ENCODE data around the gene NKD1.

NKD1 gene

GRCh38 chr16:50630394-50631020 lies 82.3 kb downstream of the NKD1 start:
- DNase-seq (ENCODE audit: low read depth) = no peak

DNA sequence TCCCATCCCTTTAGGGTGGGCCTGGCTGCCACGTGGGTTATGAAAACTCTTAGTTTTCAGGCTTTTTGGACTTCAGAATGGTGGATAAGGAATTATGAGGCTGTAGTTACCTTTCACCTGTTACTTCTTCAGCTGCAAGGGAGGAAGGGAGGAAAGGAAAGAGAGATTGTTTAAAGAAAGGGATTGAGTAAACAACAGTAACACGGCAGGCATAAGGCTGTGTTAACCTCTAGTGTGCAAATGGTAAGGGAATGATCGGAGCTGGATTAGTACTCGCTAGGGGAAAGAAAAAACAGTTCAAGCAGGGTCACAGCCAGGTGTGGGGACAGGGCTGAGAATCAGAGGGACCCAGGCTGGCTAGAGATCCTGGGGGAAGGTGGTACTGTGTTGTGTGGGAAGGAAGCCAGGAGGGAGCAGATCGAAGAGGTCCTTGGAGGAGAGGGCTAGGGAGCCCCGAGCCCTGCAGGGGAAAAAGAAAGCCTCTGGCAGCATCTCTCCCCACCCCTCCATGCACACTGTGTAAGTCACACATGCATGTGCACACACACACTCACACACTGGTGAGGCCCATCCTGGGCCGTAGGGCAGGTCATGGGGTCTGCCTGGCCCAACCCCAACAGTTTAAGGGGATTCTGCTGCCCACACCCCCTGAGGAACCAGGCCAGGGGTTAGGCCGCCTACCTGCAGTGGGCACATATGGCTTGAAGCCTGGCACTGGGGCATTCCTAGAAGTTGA lies 83.2 kb downstream of the NKD1 start:
- no peak for DNase-seq (ENCODE audit: low read depth)

- DNase-seq (ENCODE audit: low read depth) = no peak
Measured at GRCh38 chr16:50631985-50632576, 83.9 kb downstream of the NKD1 start.

- no peak for DNase-seq (ENCODE audit: low read depth)
Measured at GRCh38 chr16:50632927-50633800, 85.0 kb downstream of the NKD1 start.

DNA sequence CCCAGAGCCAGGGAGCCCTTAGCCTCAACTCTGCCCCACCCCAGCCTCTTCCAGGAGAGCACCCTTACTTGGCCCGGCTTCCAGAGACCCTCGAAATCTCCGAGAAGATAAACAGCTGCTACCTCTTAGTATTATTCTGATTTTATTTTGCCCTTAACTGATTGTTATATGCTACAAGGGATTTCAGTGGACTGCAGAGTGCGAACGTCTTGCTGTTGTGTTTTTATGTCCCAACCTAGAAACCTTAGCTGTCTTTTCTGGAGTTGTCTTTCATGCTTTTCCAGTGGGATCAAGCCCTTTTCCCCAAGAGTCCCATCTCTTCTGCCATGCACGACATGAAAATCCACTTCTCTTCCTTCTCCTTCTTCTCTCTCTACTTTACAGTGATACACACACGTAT lies 85.9 kb downstream of the NKD1 start:
- DNase-seq (ENCODE audit: low read depth) = no peak

DNA sequence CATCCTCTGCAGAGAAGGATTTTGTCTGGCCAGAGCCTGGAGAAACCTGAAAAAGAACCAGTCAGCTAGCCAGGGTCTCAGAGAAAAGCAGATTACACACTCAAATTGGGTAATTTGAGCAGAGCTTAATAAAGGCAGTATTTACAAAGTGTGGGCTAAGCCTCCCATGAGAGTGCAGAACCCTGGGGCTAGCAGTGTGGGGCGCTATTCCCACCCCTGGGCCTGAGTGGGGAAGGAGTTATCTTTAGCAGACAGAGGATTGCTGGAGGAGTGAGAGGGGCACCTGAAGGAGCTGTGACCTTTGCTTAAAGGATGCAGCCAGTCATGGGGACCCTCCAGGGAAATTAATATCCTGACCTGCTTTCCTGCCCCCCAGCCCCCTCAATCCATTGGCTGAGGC lies 86.8 kb downstream of the NKD1 start:
- no peak for DNase-seq (ENCODE audit: low read depth)

DNA sequence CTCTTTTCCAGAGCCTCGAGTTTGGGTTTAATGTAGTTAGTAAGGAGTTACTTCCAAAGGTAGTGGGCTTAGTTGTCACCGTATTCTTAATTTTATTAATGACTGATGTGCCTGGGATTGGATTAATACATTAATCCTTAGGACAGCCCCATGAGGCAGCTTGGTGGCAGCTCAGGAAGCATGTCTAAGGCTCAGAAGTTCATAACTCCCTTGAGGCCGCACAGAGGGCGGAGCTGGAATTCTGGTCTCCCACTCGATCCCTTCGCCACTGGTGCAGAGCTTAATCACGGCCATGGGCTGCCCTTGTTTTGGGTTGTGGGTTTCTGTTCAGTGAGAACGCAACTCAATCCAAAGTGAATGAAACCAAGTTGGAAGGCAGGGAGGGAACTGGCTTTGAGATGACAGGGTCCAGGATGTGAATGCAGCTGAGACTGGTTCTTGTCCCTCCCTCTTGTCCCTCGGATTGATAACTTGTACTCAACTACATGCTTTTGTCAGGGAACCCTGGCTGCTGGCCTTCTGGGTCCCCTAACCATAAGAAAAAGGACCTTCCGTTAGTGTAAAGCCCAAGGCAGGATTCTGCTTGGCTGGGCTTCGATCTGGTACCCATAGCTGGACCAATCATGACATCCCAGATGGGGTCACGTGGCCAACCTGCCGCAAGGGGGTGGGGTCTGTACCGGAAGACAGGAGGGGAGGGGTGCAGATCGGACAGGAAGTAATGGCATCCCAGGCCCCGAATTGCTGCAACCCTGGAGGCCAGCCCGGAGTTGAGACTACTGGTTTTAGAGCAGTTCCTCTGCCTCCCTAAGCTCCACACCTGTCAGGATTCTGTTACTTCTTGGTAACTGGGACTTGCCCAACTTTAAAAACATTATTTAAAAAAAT lies 87.6 kb downstream of the NKD1 start:
- DNase-seq (ENCODE audit: low read depth) = no peak

- DNase-seq (ENCODE audit: low read depth) = no peak
Measured at GRCh38 chr16:50636753-50637374, 88.7 kb downstream of the NKD1 start.

GRCh38 chr16:50637716-50638602 lies 89.8 kb downstream of the NKD1 start:
- no peak for DNase-seq (ENCODE audit: low read depth)

- no peak for DNase-seq (ENCODE audit: low read depth)
Measured at GRCh38 chr16:50638816-50639670, 90.8 kb downstream of the NKD1 start.

- no peak for DNase-seq (ENCODE audit: low read depth)
Measured at GRCh38 chr16:50640391-50640790, 92.2 kb downstream of the NKD1 start.

GRCh38 chr16:50640919-50641817 lies 93.0 kb downstream of the NKD1 start:
- no peak for DNase-seq (ENCODE audit: low read depth)

DNA sequence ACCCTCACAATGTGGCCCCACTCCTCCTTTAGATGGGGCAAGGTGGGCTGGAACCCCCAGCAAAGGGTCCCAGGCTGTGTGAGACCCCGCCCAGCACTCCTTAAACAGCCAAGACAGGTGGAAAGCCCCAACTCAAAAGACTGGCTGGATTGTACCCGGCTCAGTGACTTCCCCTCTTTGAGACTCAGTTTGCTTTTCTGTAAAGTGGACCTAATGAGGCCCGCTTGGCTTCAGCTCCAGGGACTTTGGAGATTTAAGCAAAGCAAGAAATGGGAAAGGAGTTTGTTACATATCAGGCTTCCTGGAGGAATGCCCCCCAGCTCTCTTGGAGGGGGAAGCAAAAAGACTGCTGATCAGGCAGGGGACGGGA lies 93.6 kb downstream of the NKD1 start:
- no peak for DNase-seq (ENCODE audit: low read depth)

DNA sequence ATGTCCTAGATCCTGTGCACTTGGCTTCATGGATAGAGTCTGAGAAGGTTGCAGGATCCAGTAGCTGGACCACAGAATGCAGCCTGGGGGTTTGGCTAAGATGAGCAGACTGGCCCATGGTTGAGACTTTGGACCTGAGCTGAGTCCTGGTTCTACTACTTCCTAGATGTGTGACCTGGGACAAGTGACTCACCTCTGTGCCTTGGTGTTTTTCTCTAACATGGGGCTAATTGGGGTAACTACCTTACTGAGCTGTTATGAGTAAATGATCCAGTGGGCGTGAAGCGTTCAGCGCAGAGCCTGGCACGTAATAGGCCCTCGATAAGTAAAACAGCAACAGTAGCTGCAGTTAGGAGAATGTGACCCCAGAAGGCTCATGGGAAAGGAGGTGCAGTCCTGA lies 94.2 kb downstream of the NKD1 start:
- DNase-seq (ENCODE audit: low read depth) = no peak

- no peak for DNase-seq (ENCODE audit: low read depth)
Measured at GRCh38 chr16:50643192-50643591, 95.0 kb downstream of the NKD1 start.

DNA sequence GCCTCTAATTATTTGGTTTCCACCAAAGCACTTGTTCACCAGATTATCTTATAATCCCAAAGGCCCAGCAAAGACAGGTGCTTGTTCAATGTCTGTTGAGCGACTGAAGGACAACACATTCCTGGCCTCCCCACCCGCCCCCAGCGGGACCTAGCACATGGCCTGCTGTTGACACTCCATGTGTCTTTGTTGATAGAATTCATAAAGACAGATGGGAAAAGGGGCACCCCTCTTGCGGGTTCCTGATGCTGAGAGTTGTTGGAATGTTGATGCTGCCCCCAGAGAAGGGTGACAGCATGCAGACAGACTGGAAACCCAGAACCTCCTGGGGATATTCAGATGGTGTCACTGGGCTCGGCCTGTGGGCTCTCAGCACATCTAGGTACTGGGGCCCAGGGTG lies 96.0 kb downstream of the NKD1 start:
- no peak for DNase-seq (ENCODE audit: low read depth)

DNA sequence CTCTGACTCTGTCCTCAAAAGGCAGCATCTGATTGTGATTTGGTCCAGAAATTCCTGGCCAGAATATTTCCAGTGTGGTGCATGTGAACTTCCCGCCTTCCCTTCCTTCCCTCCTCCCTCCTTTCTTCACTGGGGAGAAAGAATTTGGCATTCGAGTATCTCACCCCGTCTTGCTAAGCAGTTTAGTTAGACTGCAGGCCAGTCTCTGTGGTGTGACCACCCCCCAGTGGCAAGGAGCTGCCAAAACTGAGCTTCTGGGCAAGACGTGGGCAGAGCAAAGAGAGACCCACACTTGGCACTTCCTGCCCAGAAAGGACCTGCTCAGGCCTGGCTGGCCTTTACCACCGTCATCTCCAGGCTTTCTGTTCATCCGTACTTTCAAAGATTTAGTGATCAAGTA lies 96.5 kb downstream of the NKD1 start:
- no peak for DNase-seq (ENCODE audit: low read depth)

DNA sequence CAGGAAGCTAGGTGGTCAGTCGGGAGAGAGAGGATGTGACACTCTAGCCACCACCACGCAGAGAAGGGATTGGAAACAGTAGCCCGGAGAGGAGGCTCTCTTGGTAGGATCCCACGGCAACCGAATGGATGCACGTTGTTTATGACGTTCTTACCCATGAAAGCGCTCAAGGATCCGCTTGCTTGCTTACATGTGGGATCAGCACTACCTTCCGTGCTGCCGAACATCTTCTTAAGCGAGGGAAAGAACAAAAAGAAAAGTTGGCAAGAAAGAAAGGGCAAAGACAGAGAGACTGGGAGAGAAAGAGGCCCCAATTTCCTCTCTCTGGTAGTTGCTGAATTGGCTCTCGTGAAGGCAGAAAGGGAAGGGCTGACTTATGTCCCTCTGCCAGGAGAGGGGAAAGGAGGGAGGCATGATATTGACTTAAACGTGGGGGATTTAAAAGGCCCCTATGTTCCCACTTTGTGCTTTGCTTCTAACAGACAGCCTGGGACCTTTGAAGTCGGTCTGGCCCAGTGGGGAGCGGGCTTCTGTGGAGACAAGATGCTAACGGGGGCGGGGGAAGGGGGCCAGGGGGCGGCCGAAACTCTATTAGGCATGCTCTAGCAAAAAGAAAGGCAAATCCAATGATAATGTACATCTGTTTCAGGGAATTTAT lies 97.5 kb downstream of the NKD1 start:
- no peak for DNase-seq (ENCODE audit: low read depth)
